Urothelium cell line (cell line): ENCODE data around the gene CARD16.
"Not testable (repeated sequence)": the region's sequence is repeated elsewhere in the genome, so short reads cannot be mapped to it uniquely, and the experiment has no call there.

ENCODE experiments used
- DNase-seq: peaks from one replicate; pipeline ENCODE4 v3.0.0; 2011; ENCODE audit warnings: low spot score, mixed read lengths
- FAIRE-seq: peaks from 2 replicates; lab custom pipeline; 2011; peaks lifted over from hg19 to GRCh38; lab: Jason Lieb, UNC

CARD16 gene

DNA sequence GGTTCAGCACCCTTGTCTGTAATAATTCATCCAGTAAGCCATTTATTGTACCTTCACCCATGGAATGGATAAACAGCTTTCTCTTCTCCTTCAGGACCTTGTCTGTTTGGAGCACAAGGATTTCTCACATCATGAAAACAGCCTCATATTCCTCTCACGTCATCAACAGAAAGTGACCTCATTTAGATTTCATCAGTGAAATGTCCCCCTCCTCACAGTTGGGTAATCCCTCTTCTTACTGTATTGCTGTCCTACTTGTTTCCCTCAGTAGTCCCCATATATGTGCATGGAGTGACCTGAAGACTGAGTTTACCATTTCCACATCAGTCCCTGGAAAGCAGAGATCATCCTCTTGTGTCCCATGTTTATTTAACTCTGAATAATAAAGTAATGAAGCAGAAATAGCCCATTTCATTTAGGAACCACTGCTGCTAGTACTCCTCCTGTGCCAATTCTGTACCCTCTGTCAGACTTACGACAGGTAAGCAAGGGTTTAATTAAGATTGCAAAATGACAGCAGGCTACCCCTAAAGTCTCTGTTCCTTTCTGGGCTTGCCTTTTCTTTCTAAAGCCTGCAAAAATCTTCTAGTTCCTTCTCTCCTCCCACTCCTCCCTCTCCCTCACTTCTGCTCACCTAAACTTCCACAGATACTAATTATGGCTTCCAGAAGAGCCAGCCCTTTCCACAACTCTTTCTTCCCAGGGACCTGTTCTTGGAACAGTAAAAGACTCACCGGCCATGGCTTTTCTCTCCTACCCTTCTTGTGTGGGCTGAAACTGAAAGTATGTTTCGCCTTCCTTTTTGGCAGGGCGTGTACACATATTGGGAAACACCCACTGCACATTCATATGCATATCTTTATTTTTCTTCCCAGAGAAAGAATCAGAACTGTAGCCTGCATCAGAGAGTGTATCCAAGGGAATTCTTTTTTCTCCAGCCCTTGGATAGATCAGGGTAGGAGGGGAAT, at the start of gene CARD16:
TSS of gene CARD16 (minus strand) at position 779 of the 968 bp plus-strand sequence. CDS start at position 741, 38 bp downstream.
- not testable (repeated sequence) for FAIRE-seq, DNase-seq

DNA sequence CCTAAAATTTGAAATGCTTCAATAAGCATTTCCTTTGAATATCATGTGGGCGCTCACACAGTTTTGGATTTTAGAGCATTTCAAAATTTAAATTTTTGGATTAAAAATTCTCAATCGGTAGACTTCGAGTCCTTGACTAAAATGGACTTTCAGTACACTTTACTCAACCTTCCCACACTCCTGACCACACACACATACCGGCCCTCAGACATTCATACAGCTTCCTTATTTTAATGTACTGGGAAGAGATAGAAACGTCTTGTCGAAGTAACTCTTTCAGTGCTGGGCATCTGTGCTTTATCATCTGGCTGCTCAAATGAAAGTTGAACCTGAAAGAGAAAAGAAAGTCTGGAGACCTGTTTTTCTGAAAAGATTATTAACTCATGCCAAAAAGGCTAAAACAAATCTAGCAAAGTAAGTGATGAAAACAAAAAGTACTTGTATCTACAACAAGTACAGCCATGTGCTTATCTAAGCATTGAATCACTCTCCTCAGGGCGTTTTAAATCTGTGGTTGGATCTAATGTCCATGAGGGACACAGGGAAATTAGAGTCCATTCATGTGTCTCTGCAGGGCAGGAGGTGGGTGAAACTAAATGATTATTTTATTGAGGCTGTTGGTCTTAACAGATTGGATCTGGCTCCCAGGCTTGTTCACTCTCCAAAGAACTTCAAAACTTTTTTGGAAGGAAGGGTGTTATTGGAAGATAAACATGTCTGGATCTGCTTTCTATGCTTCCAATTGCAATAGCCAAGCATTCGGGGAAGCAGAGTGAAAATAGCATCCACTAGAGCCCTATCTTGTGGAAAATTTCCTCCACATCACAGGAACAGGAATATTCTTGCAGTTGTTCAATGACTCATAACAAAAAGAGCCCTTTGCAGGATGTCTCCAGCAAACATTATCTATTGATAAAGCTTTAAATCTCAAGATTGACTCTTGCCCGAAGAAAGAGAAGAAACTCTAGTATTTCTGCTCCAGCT, 47.4 kb upstream of the CARD16 start:
- DNase-seq, result no peak
- no peak for FAIRE-seq

DNA sequence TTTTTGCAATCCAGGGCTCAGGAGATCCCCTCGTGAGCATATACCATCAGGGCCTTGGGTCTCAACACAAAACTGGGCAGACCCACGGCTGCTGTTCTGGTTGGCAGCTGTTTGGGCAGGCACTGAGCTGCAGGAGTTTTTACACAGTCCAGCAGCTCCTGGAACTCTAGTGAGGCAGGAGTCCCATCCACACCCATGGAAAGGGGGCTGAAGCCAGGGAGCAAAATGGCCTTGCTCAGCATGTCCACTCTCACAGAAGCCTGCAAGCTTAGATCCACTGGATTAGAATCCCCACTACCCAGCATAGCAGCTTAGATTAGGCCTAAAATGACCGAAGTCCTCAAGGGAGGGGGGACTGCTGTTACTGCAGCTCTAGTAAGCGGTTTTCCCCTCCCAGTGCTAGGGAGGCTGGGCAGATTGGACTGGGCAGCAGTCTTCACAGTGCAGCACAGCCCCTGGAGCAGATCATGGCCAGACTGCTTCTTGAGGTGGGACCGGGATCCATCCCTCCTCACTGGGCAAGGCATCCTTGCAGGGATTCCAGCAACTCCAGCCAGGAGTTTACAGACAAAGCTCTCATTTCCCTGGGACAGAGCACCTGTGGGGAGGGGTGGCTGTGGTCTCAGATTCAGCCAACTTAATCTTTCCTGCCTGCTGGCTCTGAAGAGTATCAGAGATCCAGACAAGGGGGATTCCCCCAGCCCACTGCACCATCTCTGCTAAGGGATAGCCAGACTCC, 36.4 kb upstream of the CARD16 start:
- no peak for DNase-seq
- FAIRE-seq, result no peak

DNA sequence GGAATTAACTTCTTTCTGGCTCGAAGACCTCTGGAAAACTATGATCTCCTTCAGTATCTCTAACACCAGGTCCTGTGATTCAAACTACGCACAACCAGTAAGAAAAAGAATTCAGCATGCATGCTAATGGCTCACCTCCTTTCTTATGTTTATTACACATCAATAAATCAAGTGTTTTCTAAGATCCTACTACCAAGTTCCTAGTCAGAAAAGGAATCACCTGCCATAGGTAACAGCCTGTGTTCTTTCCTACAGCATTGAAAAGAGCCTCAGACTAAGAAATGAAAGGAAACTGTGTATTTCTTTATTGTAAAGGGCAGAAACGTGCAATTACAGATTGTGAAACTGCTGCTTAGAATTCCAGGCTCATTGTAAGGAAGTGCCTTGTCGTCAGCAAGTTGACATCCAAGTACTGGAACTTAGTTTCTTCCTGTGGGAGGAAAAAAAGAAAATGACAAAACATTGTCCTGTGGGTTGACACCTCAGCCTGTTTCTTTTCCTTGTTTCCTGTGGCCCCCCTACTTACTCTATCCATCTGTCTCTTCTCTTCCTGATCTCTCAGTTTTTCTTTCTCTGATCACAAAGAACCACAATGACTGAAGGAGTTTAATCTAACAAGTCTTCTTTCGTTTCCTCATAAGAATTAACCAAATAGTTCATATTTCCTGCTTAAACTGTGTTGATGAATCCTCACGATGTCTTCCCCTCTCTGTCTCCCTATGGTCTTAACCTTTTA, 35.2 kb upstream of the CARD16 start:
- not testable (repeated sequence) for DNase-seq, FAIRE-seq

DNA sequence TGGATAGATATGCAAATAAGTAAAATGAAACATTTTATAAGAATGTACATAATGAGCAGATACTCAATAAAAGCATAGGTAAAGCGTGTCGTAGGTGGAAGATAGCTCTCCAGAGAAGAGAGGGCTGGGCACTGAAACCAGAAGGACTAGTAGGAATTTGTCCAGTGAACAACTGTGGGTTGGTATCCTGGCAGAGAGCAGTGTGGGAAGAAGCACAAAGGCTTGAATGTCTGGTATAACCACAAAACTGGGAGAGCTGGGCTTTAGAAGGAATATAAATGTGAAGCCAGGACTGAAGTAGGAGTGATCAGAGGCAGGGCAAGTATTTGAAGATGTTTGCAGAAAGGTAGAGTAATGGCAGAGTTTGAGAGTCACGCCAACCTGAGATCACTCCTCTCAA, 33.1 kb upstream of the CARD16 start:
- FAIRE-seq, result no peak

DNA sequence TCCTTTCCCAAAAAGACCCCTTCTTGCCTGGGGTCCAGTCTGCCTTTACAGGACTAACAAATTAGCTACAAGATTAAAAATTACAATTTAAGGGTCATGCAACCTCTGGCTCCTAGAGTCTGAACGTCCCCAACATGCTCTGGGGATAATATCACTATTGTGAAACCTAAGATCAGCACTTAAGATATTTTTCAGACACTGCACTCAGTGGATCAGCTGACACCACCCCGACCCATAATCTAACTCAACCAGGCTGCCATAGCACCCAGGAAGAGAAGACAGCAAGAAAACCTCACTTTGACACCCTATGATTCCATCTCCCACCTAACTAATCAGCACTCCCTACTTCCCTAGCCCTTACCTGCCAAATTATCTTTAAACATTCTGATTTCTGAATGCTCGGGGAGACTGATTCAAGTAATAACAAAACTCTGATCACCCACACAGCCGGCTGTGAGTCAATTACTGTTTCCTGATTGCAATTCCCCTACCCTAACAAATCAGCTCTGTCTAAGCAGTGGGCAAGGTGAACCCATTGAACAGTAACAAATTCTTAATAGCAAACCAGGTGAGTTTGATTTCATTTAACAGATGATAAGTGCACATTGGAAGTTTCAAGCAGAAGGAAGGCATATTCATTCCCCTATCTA, 32.1 kb upstream of the CARD16 start:
- peak; percentile 67 for FAIRE-seq
- not testable (repeated sequence) for DNase-seq

More for the DNA sequence above, 33.1 kb upstream of the CARD16 start:
- no peak for DNase-seq

DNA sequence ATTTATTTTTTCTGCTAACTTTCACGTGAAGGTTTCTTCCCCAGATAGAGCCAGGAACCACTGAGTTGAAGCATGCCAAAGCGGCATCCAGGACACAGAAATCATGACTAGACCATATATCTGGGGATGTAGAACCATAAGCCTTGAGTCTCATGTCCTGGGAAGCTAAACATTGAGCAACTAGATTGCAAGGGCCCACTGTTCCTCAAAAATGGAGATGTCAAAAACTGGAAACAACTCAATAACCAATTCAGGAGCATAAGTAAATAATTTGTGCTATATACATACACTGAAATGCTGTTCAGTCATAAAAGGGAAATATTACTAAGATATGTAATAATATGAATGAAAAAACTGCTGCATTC, 29.0 kb upstream of the CARD16 start:
- FAIRE-seq (no peak), DNase-seq (no peak)

DNA sequence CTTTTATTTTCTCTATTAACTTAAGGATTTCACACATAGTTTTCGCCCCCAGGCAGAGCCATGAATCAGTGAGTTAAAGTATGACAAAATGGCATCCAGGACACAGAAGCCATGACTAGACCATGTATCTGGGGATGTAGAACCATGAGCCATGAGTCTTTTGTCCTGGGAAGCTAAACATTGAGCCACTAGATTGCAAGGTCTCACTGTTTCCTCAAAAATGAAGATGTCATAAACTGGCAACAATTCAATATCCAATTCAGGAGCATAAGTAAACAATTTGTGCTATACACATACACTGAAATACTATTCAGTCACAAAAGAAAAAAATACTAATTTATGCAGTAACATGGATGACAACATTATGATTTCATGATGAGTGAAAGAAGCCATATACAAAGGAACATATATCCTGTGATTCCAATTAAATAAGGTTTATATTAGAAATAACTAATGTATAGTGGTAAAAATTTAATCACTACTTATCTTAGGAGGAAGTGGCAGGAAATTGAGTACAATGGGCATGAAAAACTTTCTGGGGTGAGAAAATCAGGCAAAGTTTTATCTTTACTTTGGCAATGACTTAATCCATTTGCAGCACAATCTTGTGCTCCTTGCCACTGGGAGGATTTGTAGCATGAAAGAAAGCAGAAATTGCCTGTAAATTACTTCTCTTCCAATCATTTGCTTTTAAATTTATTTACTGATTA, 28.5 kb upstream of the CARD16 start:
- no peak for FAIRE-seq

DNA sequence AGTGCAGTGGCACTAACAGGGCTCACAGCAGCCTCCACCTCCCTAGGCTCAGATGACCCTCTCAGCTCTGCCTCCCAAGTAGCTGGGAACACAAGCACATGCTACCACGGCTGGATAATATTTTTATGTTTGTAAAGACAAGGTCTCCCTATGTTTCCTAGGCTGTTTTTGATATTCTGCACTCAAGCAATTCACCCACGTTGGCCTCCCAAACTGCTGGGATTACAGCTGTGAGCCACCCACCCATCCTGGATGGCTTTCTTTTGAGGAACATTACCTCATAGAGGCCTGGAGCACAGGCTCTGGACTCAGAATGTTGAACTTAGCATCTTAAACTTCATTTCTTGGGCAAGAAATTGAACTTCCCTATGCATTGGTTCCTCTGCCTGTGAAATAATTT, 26.9 kb upstream of the CARD16 start:
- FAIRE-seq, result not testable (repeated sequence)

More for the DNA sequence above, 28.5 kb upstream of the CARD16 start:
- no peak for DNase-seq

DNA sequence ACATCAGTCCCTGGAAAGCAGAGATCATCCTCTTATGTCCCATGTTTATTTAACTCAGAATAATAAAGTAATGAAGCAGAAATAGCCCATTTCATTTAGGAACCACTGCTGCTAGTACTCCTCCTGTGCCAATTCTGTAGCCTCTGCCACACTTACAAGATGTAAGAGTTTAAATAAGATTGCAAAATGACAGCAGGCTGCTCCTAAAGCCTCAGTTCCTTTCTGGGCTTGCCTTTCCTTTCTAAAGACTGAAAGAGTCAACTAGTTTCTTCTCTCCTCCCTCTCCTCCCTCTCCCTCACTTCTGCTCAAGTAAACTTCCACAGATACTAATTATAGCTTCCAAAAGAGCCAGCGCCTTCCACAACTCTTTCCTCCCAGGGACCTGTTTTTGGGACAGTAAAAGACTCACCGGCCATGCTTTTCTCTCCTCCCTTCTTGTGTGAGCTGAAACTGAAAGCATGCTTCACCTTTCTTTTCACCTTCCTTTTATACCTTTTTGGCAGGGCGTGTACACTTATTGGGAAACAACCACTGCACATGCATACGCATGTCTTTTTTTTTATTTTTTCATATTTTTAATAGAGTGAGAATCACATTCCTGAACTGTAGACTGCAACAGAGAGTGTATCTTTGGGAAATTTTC, 26.1 kb upstream of the CARD16 start:
- FAIRE-seq (no peak), DNase-seq (no peak)

More for the DNA sequence above, 26.9 kb upstream of the CARD16 start:
- not testable (repeated sequence) for DNase-seq

DNA sequence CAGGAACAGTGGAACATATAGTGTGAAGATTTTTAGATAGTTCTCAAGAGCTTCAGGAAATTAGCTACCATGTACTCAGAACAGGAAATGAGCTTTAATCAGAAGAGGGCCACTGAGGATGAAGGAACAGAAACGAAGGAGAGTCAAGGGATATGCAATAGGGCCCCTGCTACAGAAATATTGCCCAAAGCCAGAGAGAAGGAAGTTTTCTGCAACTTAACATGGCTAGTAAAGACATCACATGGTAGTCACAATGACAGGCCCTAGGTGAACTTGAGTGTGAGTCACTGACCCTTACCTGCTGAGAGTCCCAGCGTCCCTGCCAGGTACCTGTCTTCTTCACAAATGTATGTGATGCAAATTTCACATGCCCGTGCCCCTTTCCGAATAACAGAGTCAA, 25.2 kb upstream of the CARD16 start:
- FAIRE-seq (no peak), DNase-seq (no peak)

DNA sequence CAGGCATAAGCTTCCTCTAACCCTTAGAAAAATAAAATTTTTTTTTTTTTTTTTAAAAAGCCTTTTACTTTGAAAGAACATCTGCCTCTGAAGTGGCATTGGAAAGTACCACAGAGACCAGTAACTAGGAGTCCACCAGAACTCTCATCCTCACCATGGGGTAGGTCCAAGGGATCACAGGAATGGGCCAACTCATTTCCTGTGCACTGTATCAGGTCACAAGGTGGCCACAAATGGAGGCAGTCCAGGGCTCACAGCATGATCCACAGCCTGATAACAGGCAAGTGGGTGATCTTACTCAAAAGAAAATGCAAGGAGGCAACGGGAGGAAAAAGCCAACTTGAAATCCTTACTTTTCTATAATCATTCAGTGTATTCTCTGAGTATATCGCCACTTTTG, 24.6 kb upstream of the CARD16 start:
- FAIRE-seq, result peak; percentile 80

DNA sequence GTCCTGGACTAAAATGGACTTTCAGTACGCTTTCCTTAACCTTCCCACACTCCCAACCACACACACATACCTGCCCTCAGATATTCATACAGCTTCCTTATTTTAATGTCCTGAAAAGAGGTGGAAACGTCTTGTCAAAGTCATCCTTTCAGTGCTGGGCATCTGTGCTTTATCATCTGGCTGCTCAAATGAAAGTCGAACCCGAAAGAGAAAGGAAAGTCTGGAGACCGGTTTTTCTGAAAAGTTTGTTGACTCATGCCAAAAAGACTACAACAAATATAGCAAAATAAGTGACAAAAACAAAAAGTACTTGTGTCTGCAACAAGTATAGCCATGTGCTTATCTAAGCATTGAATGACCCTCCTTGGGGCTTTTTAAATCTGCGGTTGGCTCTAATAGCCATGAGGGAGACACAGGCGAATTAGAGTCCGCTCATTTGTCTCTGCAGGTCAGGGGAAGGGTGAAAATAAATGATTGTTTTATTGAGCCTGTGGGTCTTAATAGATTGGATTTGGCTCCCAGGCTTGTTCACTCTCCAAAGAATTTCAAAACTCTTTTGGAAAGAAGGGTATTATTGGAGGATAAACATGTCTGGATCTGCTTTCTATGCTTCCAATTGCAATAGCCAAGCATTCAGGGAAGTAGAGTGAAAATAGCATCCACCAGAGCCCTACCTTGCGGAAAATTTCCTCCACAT, 18.3 kb upstream of the CARD16 start:
- FAIRE-seq, DNase-seq: not testable (repeated sequence)

More for the DNA sequence above, 24.6 kb upstream of the CARD16 start:
- not testable (repeated sequence) for DNase-seq

DNA sequence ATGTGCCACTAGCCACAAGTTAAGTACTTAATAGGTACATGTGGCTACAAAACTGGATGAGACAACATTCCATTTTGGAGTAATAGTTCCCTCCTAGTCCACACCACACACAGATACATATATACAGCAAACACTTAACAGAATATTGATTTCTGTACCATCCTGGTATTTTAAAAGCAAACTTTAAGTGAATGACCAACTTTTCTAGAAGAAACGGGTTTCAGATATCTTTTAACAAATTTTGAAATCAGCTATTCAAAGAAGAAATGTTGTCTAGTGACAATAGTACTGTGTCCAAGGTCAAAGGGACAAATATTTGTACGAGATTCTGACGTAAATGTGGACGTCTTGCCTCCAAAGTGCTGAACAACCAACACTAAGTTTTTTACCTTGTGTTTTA, 12.3 kb upstream of the CARD16 start:
- no peak for FAIRE-seq
- no peak for DNase-seq

DNA sequence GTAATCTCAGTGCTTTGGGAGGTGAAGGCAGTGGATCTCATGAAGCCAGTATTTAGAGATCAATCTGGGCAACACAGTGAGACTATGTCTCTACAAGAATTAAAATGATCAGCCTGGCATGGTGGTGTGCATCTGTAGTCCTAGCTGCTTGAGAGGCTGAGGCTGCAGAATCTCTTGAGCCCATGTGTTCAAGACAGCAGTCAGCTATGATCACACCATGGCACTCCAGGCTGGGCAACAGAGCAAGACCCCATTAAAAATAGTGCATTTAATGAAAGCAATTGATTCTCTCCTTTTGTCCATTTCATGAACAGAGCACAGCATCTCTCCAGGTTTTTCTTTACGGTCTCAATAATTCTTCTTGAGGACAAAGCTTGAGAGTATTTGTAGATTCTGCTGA, 11.3 kb upstream of the CARD16 start:
- FAIRE-seq (no peak), DNase-seq (no peak)

DNA sequence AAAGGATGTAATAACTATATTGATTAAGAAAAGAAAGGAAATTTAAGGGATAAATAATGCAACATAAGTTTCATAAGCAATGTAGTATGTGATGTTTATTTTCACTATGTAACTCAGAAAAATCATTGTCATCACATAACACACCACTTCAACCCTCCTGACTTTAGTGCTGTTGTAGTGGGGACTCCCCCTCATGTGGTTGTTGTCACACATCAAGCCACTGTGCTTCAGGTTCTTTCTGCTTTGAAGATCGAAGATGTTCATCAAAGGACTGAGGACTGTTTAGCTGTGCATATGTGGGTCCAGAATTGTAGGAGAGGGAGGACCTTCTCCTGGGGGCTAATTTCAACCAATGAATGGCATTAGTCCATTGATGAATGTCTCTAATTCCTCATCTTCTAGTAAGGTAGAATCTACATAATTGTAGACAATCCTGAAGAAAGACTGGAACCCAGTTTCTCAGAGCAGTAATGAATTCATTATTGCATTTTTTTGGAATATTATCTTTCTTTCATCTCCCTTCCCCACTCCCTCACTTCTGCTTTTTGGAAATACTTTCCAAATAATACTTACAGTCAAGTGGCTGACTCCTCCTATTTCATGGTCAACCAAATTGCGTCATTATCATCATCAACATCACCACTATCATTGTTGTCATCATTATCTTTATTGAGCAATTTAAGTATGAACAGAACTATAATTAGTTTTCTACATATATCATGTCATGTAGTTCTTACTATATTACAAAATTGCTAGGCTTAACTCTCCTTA, 9.8 kb upstream of the CARD16 start:
- FAIRE-seq (no peak), DNase-seq (no peak)

DNA sequence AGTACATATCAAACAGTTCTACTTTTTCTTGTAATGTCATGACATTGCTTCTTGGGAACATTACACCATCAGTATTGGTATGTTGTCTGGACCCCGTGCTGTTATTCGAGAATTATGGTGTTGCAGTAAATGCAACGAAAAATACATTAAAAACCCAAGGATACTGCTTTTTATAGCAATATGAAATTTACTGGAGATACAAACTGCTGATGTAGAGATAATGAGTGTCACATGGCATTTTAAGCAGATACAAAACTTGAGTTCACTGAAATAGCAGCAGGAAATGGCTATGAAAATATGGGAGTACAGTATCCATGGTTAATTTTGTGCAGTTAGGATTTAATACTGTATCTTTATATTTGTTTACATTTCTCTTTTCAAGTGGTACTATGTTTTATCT, 7.4 kb upstream of the CARD16 start:
- FAIRE-seq, result no peak
- DNase-seq, result no peak
